ENCODE results near the gene IL12RB2. TPM values are rescaled to one million over a fixed set of nuclear protein-coding genes. Genes with fewer than 3 reads are reported as not detected.

IL12RB2 gene
- total RNA-seq, 4 donors from 2014 or later = 0.50 to 2.8 (median 1.7) TPM; not detected in 1

- H3K27ac ChIP-seq = no peak overlapping the region
Measured at GRCh38 chr1:67281244-67281643, 26.4 kb upstream of the IL12RB2 start.

DNA sequence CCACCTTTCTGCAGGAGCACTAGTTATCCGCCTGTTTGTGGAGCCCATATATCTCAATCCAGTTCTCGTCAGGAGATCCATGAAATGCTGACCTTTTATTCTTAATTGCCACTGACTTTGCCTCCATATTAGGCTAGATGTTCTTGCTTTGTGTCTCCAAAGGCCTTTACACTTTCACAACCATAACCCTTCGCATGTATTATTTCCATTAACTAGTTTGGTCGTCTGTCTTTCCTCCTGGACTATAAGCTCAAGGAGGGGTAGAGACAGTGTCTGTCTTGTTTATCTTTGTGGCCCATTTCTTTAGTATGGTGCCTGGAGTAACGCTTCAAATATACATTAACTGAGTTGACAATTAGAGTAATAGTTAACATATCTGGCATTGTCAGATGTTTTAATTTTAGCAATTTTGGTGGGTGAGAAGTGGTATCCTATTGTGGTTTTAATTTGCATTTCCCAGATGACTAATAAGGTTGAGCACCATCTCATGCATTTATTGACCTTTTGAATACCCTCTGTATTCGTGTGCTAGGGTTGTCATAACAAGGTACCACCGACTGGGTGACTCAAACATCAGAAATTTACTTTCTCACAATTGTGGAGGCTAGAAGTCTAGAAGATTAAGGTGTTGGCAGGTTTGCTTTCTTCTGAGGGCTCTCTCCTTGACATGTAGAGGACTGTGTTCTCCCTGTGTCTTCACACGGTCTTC is 21.7 kb upstream of the IL12RB2 start:
- 71 to 85% methylated on average over 4 to 8 of the region's 8 CpGs for WGBS, 2 donors (ENCODE audit: low coverage in 1 of 2)
- no peak for ATAC-seq
- no peak for TF ChIP-seq POLR2AphosphoS5 (IDR thresholded peaks at IDR 0.05)
- no peak for TF ChIP-seq CTCF (IDR thresholded peaks at IDR 0.05)
- no peak for TF ChIP-seq POLR2A (IDR thresholded peaks at IDR 0.05)
- no peak for TF ChIP-seq EP300 (IDR thresholded peaks at IDR 0.05)
- no peaks in the 10 kb centered on the region for H3K36me3 ChIP-seq
- no peaks in the 10 kb centered on the region for H3K4me1 ChIP-seq
- H3K9me3 ChIP-seq = no peaks in the 10 kb centered on the region
- no peak overlapping the region for H3K4me3 ChIP-seq
- H3K27me3 ChIP-seq = no peaks in the 10 kb centered on the region
- H3K27ac ChIP-seq = no peak overlapping the region

More at GRCh38 chr1:67281244-67281643, 26.4 kb upstream of the IL12RB2 start:
- no peaks in the 10 kb centered on the region for H3K36me3 ChIP-seq
- no peaks in the 10 kb centered on the region for H3K9me3 ChIP-seq
- no peak overlapping the region for H3K4me3 ChIP-seq
- TF ChIP-seq POLR2A (IDR thresholded peaks at IDR 0.05) (no peak), CTCF (IDR thresholded peaks at IDR 0.05) (no peak), POLR2AphosphoS5 (IDR thresholded peaks at IDR 0.05) (no peak), EP300 (IDR thresholded peaks at IDR 0.05) (no peak)
- no peak for ATAC-seq
- no peaks in the 10 kb centered on the region for H3K27me3 ChIP-seq
- 67 to 69% methylated on average over 3 of the region's 3 CpGs for WGBS, 2 donors (ENCODE audit: low coverage in 1 of 2)
- no peaks in the 10 kb centered on the region for H3K4me1 ChIP-seq

- no peak for TF ChIP-seq POLR2A (IDR thresholded peaks at IDR 0.05)
- no peak for TF ChIP-seq EP300 (IDR thresholded peaks at IDR 0.05)
- no peak for TF ChIP-seq POLR2AphosphoS5 (IDR thresholded peaks at IDR 0.05)
- TF ChIP-seq CTCF (IDR thresholded peaks at IDR 0.05) = no peak
- 66 to 72% methylated on average over 3 of the region's 4 CpGs for WGBS, 2 donors (ENCODE audit: low coverage in 1 of 2)
- Histone ChIP-seq H3K4me1 (no peaks in the 10 kb centered on the region), H3K36me3 (no peaks in the 10 kb centered on the region), H3K9me3 (no peaks in the 10 kb centered on the region), H3K27ac (no peak overlapping the region), H3K4me3 (no peak overlapping the region), H3K27me3 (no peaks in the 10 kb centered on the region)
- no peak for ATAC-seq
Measured at GRCh38 chr1:67290236-67290635, 17.4 kb upstream of the IL12RB2 start.

DNA sequence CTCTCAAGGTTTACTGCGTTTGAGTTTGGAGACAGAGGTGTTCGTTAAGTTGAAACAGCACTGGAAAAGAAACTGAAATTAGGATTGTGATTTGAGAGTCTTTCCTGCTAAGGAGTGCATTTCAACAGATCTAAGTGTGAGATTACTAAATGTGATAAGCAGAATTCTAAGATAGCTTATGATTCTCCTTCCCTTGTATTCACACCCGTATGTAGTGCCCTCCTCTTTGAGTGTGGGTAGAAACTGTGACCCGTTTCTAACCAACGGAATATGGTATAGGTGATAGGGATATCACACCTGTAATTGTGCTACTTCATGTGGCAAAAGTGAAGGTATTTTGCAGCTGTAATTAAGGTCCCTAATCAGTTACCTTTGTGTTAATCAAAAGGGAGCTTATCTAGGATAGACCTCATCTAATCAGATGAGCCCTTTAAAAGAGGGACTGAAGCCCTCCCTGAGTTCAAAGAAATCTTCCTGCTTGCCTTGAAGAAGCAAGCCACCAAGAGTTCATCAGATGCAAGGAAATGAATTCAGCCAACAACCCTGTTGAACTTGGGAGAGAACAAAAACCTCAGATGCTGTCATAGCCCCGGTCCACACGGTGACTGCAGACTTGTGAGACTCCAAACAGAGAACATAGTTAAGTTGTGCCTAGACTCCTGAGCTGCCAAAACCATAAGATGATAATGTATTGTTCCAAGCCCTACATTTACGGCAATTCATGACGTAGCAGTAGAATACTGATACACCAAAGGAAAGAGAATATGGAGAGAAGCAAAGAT is 12.6 kb upstream of the IL12RB2 start:
- 82 to 95% methylated on average over 5 to 7 of the region's 9 CpGs for WGBS, 2 donors (ENCODE audit: low coverage in 1 of 2)
- TF ChIP-seq EP300 (IDR thresholded peaks at IDR 0.05) (no peak), POLR2AphosphoS5 (IDR thresholded peaks at IDR 0.05) (no peak), CTCF (IDR thresholded peaks at IDR 0.05) (no peak), POLR2A (IDR thresholded peaks at IDR 0.05) (no peak)
- no peak for ATAC-seq

More for the DNA sequence above, 12.6 kb upstream of the IL12RB2 start:
- no peaks in the 10 kb centered on the region for H3K9me3 ChIP-seq
- H3K4me1 ChIP-seq = no peaks in the 10 kb centered on the region
- H3K36me3 ChIP-seq = no peaks in the 10 kb centered on the region
- H3K4me3 ChIP-seq = no peak overlapping the region
- no peak overlapping the region for H3K27ac ChIP-seq
- no peaks in the 10 kb centered on the region for H3K27me3 ChIP-seq
